ENCODE data around the gene TMEM95.

GRCh38 chr17:7329997-7330637, 24.8 kb upstream of the TMEM95 start:
- TF ChIP-seq POLR2A (IDR thresholded peaks at IDR 0.05) = no peak
- TF ChIP-seq POLR2AphosphoS5 (IDR thresholded peaks at IDR 0.05) = peak in 1 of 3 donors; percentile 2
- no peak for TF ChIP-seq CTCF (IDR thresholded peaks at IDR 0.05)
